ENCODE data around the gene ELL. TPM values are rescaled to one million over a fixed set of nuclear protein-coding genes. Genes with fewer than 3 reads are reported as not detected.
A peak's percentile ranks its signal among the peaks of the same experiment; 100 is the strongest.

The ELL gene
- total RNA-seq, 1 experiment from 2014 or later: 22.9 TPM

GRCh38 chr19:18522124-18522861 is 423 bp upstream of the ELL start (continued):
- TF ChIP-seq YY1 (IDR thresholded peaks at IDR 0.05; ENCODE audit: extremely low read depth, insufficient replicate concordance, low read depth, low read length): no peak

DNA sequence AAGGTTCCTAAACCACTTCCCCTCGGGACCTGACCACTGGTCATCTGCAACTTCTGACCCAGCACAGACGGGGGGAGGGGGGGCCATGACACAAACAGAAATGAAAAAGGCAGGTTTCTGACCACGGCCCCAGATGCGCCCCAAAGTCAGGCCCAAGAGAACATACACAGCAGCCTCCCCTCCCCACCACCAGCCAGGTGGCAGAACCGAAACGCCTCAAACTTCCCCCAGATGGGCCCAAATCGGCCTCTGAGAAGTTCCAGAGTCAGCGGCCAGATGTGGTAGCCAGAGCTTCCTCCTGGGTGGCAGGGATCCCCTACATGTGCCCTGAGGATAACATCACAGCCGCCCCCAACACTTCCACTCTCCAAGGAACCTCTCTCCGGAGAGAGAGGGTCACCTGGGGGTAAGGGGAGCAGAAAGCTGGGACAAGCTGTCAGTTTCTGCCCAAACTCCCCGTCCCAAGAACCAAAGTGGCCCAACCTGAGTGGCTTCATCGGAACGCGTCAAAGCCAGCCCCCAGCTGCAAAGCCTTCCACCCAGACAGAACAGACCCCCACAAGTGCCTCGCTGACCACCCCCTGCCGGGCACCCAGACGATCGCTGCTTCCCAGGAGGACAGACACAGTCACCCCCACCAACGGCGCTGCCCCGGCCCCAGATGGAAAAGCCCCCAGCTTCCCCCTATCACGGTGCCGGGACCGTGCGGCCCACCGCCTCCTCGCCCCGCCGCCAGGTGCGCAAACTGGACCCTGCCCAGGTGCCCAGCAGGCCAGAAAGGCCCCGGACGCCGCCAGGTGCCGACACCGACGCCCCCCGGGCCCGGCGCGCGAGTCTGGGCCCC is 800 bp downstream of the ELL start:
- Histone ChIP-seq H3K27me3 (ENCODE audit: insufficient read depth, low read length) (no peaks in the 10 kb centered on the region), H3K9me3 (ENCODE audit: control insufficient read depth in 1 of 2, insufficient read depth in 1 of 2, low read depth in 1 of 2, low read length in 2 of 2) (no peaks in the 10 kb centered on the region), H3K4me3 (replicated peaks in 1 of 2; ENCODE audit: low read depth in 1 of 2, low read length in 2 of 2) (peak overlapping the region; percentile 92 to 94), H3K9ac (ENCODE audit: low read length) (peak overlapping the region; percentile 98), H3K4me1 (ENCODE audit: control insufficient read depth in 1 of 2, insufficient read depth in 2 of 2, low read length in 2 of 2) (peaks cover 13 to 28% of the 10 kb centered on the region in 2 experiments), H4K20me1 (ENCODE audit: insufficient read depth) (no peaks in the 10 kb centered on the region), H2AFZ (ENCODE audit: low read depth, low read length, poor library complexity, severe bottlenecking) (no peak overlapping the region), H3K27ac (ENCODE audit: low read depth, low read length) (peak overlapping the region; percentile 95), H3K36me3 (ENCODE audit: control insufficient read depth in 1 of 2, insufficient read depth in 2 of 2, low read length in 2 of 2) (no peaks in the 10 kb centered on the region; a peak in 1 of 4 replicates), H3K79me2 (ENCODE audit: insufficient read depth, low read length) (peaks cover 56% of the 10 kb centered on the region), H3K4me2 (ENCODE audit: low read length) (peak overlapping the region; percentile 80), H3K9me2 (ENCODE audit: insufficient read depth) (no peaks in the 10 kb centered on the region)
- CTCF ChIA-PET: interaction anchor here (0.7 to 2.6 kb wide), 6 partner anchors 11 to 68 kb away, joined by 3 to 12 read pairs (median 4); partner anchors contain the start of gene UBA52
- POLR2A ChIA-PET: interaction anchor here (1.0 to 3.5 kb wide), 6 partner anchors 10 to 51 kb away, joined by 3 to 15 read pairs (median 4); partner anchors contain the start of genes KXD1 and UBA52
- TF ChIP-seq YY1 (IDR thresholded peaks at IDR 0.05; ENCODE audit: extremely low read depth, insufficient replicate concordance, low read depth, low read length): no peak
- intact Hi-C loops (cut with micrococcal nuclease): loop anchor here (1.0 to 2.0 kb wide), 2 partner anchors 50 to 69 kb away; partner anchors contain the start of gene UBA52
- BruUV-seq (replicated peaks): TSS peak; percentile 69
- RAD21 ChIA-PET (ENCODE audit: low non-redundant PET in 1 of 2, low total read pairs in 2 of 2, uncharacterized antibody in 2 of 2, unreplicated experiment in 2 of 2): interaction anchor here in 1 of 2 experiments (0.5 kb wide), 1 partner anchor 73 kb away, joined by 3 read pairs; no protein-coding TSS in a partner anchor
- ATAC-seq: no peak
- no peak for DNase-seq (ENCODE audit: low read depth, low spot score)
